HG03378 (cell line): ENCODE results near the gene TNPO3.
"Not testable (repeated sequence)": the region's sequence is repeated elsewhere in the genome, so short reads cannot be mapped to it uniquely, and the experiment has no call there.

Experiments used
- ATAC-seq: cut with Tn5 transposase; IDR thresholded peaks from one replicate; pipeline ENCODE4 v1.9.1; 2021; ENCODE audit warnings: mild to moderate bottlenecking, moderate library complexity; ENCODE audit not compliant: unreplicated experiment

The TNPO3 gene

GRCh38 chr7:128924707-128925588 is 130.0 kb downstream of the TNPO3 start:
- no peak for ATAC-seq

- no peak for ATAC-seq
These were observed 131.5 kb downstream of the TNPO3 start for GRCh38 chr7:128923411-128923800.

DNA sequence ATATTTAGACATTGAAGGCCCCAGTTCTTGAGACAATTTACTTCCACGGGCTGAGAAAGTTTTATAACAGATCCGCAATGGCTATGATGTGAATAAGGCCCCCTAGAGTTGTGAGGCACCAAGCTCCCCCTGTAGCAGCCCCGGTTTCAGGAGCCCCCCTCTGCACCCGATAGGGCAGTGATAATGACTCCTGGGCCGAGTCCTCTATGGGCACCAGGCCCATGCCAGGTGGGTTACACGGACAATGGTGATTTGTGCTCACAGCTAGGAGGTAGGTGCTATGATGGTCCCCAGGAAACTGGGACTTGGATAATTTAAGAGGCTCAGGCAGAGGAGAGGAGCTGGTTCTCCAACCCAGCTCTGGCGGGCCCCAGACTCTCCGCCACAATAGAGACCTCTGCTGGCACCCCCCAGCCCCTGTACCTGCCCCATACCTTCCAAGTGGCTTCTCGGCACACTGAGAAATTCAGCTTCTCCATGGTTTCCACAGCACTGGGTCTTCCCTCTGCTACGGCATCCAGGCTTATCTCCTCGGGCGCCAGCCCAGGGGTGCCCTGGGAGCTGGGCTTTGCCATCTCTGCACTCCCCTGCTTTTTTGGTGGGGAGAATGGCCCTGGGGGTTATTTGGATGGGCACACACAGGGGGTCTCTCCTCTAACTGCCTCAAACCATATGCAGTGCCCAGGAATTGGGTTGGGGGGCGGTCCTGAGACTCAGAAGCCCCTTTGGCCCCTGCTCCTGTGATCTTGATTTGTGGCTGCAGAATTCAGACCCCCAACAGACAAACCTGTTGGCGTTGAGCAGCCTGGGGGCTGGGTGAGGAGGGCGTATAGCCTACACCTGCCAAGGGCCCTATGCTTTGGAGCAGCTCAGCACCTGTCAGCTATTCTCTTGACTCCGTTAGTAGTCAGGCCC is 132.2 kb downstream of the TNPO3 start:
- ATAC-seq: no peak

DNA sequence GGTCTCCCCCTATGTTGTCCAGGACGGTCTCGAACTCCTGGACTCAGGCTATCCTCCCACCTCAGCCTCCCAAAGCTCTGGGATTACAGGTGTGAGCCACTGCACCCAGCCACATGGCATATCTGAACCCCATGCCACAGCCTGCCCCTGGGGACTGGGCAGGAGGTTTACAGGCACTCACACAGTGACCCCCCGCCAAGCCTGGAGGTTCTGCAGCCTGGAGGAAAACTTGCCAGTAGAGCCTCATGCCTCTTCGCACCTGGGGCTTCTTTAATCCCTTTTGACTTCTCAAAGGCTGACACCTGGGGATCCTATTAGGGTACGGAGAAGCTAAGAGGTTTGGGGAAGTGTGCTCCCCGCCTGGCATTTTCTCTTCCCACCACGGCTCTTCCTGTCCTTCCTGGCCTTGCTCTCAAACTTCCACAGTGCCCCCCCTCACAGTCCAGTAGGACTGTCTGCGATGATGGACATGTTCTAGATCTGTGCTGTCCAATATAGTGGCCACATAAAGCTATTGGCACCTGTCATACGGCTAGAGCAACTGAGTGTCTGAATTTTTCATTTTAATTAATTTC is 133.0 kb downstream of the TNPO3 start:
- ATAC-seq: no peak

- no peak for ATAC-seq
These were observed 133.9 kb downstream of the TNPO3 start for GRCh38 chr7:128920913-128921582.

DNA sequence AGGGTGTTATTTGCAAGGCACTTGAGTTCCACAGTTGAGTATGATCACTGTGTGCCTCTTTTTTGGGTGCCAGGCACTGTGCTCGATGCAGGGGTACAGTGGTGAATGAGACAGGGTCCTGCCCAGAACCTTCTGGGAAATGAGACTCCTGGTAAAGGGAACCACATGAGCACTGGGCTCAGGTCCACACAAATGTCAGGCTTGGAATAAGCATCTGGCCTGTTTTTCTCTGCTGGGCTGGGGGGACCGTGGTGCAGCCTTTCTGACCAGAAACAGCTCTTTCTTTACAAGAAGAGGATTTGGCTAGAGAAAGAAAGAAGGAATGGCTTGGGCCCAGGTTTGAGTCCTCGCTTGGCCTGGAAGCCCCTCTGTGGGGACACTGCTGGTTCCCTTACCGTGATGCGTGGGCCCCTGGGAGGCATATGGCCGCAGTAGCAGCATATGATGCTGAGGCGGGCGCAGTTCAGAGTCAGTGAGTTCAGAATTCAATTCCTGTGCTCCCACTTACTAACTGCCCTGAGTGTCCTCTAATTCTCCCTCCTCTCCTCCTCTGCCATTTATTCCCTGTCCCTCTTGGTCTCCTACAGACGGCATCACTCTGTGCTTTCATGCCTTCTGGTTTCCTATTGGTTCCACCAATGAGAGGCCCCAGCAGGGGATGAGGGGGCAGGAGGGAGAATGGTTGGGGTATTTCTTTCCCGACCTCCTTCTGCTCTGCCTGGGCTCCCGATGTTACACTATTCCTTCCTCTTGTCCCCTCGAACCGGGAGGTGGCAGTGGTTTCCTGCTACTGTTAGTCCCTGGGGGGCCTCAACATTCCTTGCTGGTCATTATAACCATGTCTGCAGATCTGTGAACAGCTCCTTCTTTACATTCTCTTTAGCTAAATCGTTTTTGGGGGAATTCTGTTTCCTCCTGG is 134.8 kb downstream of the TNPO3 start:
- no peak for ATAC-seq

GRCh38 chr7:128919241-128919640 is 135.7 kb downstream of the TNPO3 start:
- no peak for ATAC-seq

DNA sequence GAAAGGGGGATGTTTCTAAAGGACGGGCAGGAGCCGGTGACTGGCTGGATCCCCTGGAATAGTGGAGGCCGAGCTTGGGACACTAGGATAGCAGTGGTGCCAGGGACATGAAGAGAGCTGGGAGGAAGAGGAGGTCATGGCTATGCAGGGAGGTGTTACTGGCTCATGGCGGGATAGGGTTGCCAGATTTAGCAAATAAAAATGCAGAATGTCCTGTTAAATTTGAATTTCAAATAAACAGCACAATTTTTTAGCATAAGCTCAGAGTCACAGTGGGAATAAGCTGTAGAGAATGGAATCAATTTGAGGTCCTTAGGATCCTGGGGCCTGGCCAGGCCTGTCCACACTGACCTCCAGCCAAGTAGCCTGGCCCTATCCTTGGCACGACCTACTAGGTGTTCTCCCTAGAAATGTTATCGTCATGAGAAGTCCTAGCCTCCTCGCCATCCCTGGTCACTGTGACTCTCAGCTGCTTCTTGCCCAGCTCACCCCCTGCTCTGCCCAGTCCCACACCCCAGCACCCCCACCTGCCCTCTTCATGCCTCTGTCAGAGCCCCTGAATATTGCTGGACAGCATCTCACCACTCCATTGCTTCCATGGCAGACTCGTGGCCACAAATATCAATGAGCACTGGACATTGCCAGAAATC is 136.8 kb downstream of the TNPO3 start:
- ATAC-seq: no peak

DNA sequence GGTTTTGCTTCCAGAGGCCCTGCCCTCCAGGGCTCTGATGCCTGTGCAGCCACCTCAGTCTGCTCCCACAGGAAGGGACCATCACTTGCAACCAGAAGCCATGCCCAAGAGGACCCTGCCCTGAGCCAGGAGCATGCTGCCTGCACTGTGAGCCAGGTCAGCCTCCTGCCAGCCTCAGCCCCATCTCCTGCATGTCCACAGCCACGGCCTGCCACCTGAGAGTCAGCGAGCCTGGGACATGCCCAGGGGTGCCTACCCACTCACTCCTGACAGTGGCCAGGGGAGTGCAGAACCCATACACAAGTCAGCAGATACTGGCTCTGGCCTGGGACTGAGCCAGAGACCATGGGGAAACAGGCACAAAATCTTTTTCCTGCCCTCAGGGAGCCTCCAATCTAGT is 137.8 kb downstream of the TNPO3 start:
- ATAC-seq: no peak

DNA sequence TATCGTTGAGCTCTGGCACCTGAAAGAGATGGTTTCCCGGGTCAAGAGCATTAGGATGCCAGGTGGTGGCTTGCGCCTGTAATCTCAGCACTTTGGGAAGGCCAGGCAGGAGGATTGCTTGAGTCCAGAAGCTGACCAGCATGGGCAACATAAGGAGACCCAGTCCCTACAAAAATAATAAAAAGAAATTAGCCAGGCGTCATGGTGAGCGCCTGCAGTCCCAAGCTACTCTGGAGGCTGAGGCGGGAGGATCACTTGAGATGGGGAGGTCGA is 138.3 kb downstream of the TNPO3 start:
- no peak for ATAC-seq

GRCh38 chr7:128915841-128916642 is 138.9 kb downstream of the TNPO3 start:
- ATAC-seq: no peak

- no peak for ATAC-seq
These were observed 139.6 kb downstream of the TNPO3 start for GRCh38 chr7:128915271-128915819.

- ATAC-seq: no peak
These were observed 140.3 kb downstream of the TNPO3 start for GRCh38 chr7:128914566-128915151.

- no peak for ATAC-seq
These were observed 140.9 kb downstream of the TNPO3 start for GRCh38 chr7:128913870-128914565.

DNA sequence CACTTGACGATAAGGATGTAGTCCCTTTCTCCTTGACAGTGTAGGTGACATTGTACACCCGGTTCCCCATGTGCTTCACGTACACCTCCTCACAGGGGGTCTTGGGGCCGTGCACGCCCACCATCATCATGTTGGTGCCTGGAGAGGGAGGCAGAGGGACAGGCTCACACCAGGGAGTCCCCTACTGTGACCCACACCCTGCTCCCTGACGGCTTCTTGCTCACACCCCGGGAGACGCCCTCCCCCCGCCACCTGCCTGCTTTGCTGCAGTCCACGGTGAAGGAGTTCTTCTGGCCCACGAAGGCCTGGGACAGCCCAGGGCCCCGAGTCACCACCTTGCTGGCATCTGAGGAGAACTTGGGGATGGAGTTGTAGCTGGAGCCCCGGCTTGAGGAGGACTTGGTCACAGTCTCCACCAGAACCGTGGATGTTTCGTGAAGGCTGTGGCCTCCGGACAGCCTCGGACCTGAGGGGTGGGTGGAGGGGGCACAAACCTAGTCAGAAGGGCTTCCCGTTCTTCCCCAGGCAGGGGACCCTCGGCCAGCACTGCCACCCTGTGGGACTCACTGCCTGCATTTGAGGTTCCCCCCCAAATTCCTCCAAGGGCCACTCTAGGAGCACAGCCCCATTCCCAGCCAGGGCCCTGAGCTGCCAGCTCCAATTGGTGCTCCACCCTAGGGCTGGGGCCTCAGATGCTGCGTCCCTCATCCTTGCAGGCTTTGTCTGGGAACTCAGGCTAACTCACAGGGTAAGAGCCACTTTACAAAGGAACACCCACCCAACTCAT is 142.0 kb downstream of the TNPO3 start:
- not testable (repeated sequence) for ATAC-seq

- no peak for ATAC-seq
These were observed 142.6 kb downstream of the TNPO3 start for GRCh38 chr7:128912281-128912680.
